Astrocyte (in vitro differentiated cells and primary cell): Measurements from ENCODE around the gene TTC9C.

Experiments
- CTCF ChIP-seq: IDR thresholded peaks from 2 replicates; pipeline ENCODE4 v1.5.1; 2011; ENCODE audit warnings: low read depth, mild to moderate bottlenecking, inconsistent platforms, low read length, moderate library complexity; ENCODE audit not compliant: insufficient read depth
- EZH2 ChIP-seq: IDR thresholded peaks from 2 replicates; pipeline ENCODE4 v1.6.1; 2012; ENCODE audit warnings: mild to moderate bottlenecking, low read length, inconsistent platforms; ENCODE audit not compliant: insufficient read depth

DNA sequence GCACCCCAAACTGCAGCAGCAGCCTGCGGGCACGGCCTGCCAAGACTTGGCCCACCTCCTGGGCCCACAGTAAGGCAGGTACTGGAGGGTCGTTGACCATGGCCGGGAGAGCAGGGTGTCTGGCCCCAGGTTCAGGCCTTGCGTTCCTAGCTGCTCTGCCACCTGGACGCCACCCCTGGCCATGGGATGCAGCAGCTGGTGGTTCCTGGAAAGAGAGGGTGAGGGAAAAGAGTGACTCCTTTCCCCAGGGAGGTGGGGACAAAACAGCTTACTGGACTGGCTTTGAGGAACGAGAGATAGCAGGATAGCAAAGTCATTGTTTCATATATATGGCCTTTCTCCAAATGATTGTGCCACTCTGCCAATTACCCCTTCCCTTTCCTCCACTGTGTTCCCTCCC, 22.9 kb upstream of the TTC9C start:
- no peak for TF ChIP-seq CTCF
- TF ChIP-seq EZH2 = no peak
